Stimulated activated CD8-positive, alpha-beta memory T cell treated with anti-CD3 and anti-CD28 coated beads, Interleukin-15, amount 100 ng/mL, for 48 hours (primary cell): ENCODE measurements around the gene PADI4.
"Not testable (repeated sequence)": the region's sequence is repeated elsewhere in the genome, so short reads cannot be mapped to it uniquely, and the experiment has no call there.

Experiments used
- DNase-seq, 2 donors: peaks; one replicate each; pipeline ENCODE4 v3.0.0-alpha.2; 2020; ENCODE audit warnings: low read depth in 2 of 2

PADI4 gene

GRCh38 chr1:17381161-17381560, 73.2 kb downstream of the PADI4 start:
- DNase-seq = no peak

DNA sequence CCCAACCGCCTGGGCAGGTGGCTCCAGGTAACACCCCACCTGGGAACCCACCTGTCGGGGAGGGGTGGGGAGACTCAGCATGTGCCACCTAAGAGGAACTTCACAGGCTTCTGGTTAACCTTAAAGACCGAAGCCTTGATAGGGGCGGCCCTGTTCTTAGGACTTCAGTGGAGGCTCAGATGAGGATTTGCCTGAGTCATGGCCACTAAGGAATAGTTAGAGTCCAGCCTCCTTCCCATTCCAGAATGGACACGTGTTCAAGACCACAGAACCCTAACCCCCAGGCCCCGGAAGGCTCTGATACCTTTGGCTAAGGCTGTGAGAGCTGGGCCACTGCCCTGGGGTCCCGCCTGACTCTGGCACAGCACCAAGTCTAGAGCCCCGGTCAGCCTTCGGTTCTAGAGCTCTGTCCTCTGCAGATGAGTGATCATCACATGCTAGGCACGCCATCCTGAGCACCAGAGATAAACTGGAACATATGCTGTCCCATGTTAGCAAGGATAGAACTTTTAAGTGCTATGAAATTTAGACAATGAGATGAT, 84.3 kb downstream of the PADI4 start:
- DNase-seq = no peak

DNA sequence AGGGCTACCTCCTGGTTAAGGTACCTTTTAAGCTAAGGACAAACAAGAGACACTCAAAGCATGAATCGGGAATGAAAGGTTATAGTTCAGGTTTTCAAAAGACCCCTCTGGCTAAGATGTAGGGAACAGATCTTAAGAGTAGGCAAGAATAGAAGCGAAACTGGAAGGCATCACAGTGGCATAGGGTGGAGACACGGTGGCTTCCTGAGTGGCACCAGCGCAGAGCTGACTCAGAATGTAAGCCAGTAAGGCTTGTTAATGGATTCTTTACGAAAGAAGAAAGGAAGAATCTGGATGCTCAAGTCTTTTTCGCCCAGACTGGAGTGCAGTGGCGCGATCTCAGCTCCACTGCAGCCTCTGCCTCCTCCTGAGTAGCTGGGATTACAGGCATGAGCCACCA, 85.2 kb downstream of the PADI4 start:
- no peak for DNase-seq

- no peak for DNase-seq
Measured at GRCh38 chr1:17397910-17398695, 90.1 kb downstream of the PADI4 start.

DNA sequence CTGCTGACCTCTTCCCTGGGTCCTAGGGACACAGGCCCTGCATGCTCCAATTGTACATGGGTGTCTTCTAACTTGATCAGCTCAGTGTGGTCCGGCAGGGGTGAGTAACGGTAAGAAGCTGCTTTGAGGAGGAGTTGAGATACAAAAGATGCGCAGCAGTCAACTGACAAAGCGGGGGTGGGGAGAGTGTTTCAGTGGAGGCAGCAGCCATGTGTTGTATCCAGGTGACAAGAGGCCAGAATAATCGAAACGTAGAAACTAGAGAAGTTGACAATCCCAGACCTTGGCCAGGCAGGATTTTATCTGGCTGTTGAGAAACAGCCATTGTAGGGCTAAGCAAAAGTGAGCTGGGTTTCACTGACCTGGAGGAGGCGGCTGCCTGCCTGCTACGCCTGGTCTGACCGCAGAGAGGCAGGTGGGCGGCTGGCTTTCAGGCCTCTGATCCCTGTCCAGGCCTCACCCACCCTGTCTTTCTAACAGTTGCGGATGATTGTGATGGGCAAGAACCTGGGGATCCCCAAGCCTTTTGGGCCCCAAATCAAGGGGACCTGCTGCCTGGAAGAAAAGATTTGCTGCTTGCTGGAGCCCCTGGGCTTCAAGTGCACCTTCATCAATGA, 92.8 kb downstream of the PADI4 start:
- DNase-seq = no peak

GRCh38 chr1:17401841-17402240, 93.8 kb downstream of the PADI4 start:
- no peak for DNase-seq

- no peak for DNase-seq
Measured at GRCh38 chr1:17403081-17403480, 95.1 kb downstream of the PADI4 start.

GRCh38 chr1:17404034-17404684, 96.2 kb downstream of the PADI4 start:
- no peak for DNase-seq

GRCh38 chr1:17404820-17405219, 96.8 kb downstream of the PADI4 start:
- no peak for DNase-seq

GRCh38 chr1:17405898-17406759, 98.1 kb downstream of the PADI4 start:
- DNase-seq = peak; percentile 10 to 13

DNA sequence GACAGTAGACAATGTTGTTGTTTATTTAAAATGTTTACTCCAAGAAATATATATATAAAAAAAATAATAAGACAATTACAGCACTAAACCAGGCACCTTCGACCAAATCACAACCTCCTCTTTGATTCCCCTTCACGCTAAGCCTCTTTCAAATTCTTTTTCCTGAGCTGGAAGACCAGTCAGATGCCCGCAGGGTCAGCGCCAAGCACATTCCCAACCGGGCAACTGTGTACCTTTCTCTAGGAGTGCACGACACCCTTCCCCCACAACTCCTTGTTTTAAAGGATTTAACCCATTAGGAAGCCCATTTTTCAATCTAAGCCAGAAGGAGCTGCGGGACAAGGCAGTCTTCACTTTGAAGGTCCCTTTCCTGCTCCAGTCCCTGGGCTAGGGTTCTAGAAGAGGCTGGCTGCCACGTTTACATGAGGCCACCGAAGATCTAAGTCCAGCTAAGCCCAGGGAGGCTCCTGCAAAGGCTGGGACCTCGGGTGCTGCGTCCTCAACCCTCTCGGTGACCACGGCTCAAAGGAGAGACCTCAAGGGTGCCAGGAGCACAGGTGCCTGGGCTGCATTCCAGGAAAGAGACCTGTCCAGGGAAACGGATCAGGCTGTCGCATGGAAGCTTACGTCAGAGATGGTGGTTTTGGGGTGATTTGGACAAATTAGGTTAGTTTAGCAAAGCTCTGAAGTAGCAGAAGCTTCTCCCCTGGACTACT, 98.9 kb downstream of the PADI4 start:
- not testable (repeated sequence) for DNase-seq

DNA sequence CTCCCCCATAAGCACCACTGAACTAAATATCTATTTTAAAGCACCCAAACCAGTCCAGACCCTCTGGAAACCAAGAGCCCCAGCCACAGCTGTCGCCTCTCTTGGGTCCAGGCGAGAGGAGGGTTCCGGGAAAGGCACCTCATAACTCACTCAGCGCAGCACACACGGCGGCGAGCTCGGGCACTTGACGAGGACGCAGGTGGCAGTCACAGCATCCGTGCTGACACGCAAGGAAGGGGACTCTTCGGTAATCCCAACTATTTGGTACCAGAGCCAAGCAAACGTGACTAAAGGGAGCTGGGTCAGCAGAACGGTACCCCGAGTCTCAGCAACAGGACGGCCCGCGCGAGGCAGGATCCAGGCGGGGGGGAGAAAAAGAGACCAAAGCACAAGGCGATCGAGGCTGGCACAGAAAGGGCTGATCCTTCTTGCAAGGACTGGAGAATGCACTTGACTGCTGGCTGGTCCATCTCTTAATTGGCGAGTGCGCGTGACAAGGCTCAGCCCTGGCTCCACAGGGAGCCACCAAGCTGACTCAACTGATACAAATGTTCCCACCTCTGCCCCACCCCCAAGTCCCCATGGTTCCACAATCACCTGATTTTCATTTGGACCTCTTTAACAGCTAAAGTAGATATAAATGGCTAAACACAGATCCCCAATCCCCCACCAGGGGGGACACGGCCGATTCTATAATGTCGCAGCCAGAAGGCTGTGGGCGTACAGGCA, 100.0 kb downstream of the PADI4 start:
- DNase-seq = not testable (repeated sequence)

DNA sequence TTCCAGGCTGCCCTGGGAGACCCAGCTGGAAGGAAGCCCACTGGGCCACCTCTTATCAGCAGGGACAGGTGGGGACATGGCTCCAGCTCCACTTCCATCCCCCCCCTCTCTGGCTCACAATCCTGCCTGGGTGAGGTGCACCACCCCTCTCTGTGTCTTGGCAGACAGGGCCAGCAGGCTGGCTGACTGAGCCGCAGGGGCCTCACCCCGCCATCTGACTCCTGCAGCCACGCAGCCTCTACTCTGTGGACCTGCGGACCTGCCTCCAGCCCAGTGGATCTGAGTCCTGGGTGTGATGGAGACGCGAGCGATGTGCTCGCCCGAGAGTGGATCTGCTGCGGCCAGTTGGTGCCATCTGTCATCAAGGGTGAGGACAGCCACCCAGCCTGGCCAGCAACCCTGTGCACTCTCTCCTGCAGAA, 101.4 kb downstream of the PADI4 start:
- DNase-seq = no peak

DNA sequence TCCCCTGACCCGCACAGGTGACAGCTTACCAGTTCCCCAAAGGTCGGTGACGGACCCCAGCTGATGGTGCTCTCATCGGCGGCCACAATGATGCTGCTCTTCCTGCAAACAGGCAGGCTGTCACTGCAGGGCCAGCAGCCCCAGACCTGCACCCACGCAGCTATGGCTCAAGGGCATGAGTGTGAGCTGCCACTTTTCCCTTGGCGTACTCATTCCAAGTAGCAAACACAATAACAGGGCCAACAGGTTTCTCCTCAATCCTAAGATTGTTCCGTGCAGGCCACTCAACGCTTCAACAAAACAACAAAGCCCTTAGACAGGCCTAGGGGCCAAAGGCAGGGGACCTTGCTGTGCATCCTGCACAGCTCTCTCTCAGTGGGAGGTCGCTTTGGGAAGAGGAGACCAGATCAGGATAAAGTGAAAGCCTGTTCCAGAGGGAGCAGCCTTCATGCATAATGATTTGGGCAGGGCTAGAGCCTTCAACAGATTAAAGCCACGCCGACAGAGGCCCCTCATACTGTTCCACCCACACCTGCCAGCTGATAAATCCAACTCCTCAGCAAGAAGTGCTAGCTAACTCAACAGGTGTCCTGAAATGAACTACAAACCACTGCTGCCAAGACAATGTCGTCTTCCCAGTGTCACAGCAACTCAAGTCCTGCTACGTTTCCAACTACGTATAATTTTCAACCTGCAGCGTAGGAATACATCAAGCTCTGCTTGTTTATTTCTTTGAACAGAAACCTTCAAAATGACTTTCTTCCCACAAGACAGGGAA, 104.3 kb downstream of the PADI4 start:
- DNase-seq = no peak
